ENCODE results near the gene PSD.

- TF ChIP-seq CTCF (IDR thresholded peaks at IDR 0.05) (no peak), POLR2A (IDR thresholded peaks at IDR 0.05) (no peak)
These were observed 18.5 kb downstream of the PSD start for GRCh38 chr10:102400076-102400475.
